Inflammatory macrophage (primary cell): ENCODE results near the gene TRABD2A.
"Not testable (repeated sequence)": the region's sequence is repeated elsewhere in the genome, so short reads cannot be mapped to it uniquely, and the experiment has no call there.

Experiments
- DNase-seq, 2 donors: peaks; one replicate each; pipeline ENCODE4 v3.0.0-alpha.2; 2020 to 2022

TRABD2A gene

DNA sequence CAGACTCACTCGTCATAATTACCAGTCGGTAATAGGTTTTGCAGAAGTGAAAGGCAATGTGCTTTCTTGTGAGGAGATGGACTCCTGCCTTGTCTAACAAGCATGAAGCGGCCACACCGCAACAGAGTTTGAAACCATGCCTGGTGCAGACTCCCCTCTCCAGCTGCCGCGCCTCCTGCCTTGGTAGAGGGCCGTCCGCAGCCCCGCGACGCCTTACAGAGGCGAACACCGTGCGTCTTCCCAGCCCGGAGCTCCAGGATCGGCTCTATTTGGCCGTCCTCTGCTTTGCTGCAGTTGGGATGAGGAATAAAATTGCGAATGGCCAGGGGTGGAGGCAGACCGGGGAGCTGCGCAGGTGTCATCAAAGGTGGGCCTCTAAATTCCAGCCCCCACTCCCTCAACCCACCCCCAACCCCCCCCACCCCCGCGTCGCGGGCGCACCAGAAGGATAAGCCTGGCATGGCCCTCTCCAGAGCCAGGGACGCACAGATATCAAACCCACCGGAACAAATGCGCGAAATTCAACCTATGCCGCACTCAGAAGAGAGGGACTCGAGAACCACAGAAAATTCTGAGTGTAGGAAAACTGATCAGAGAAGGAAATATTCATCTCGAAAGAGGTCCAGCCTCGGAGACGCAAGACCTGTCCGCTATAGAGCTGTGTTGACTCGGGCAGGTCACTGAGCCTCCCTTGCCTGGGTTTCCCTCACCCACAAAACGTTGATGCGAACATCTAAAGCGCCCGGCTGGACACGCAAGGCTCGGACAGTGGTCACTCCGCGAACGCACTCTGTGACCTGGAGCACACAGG, 1.1 kb downstream of the TRABD2A start:
- peak in 1 of 2 donors; percentile 18 for DNase-seq

DNA sequence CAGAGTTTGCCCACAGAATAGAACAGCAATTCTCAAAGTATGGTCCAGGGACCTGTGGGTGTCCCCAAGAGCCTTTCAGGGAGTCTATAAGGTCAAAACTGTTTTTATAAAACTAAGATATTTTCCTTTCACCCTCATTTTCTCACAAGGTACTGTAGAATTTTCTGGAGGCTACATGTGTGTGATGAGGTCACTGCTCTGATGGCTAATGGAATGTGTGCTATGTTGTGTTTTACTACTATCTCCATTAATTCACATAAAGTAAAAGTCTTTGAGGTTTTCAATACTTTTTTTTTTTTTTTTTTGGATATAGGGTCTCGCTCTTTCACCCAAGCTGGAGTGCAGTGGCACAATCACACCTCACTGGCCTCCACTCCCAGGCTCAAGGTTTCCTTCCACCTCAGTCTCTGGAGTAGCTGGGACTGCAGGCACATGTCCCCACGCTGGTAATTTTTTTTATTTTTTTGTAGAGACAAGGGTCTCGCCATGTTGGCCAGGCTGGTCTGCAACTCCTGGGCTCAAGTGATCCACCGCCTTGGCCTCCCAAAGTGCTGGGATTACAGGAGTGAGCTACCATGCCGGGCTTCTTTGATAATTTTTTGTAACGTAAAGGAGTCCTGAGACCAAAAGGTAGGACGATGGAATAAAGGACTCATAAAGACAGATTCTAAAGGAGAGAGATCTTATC, 1.8 kb downstream of the TRABD2A start:
- no peak for DNase-seq

DNA sequence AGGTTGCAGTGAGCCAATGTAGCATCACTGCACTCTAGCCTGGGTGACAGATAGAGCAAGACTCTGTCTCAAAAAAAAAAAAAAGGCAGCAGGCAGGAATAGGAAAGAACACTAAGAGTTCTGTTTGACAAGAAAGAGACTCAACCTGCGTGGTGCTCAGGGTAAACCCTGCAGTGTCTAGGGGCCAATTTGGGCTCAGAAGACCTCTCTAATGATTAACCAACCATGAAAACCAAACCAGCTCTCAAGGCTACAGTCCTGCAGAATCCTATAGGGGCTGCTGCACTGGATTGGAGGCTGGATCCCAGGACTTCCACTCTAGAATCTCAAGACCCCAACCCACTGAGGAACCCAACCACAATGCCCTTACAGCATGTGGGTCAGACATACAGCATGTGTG, 2.4 kb downstream of the TRABD2A start:
- DNase-seq: no peak

DNA sequence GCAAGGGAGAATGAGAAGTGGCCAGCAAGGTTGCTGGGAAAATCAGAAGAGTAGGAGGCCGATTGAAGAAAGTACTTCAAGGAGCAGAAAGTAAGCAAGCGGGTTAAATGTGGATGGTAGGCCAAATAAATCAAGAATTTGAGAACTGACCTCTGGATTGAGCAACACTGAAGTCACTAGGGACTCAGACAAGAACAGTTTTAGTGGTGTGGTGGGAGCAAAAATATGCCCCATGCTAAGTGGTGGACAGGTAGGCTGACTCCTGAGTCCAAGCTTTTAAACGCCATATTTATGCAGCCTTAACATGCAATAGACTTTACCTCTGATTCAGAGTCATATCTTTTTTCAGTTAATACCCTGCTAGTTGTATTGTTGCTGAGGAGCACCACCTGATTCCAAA, 4.5 kb downstream of the TRABD2A start:
- no peak for DNase-seq

DNA sequence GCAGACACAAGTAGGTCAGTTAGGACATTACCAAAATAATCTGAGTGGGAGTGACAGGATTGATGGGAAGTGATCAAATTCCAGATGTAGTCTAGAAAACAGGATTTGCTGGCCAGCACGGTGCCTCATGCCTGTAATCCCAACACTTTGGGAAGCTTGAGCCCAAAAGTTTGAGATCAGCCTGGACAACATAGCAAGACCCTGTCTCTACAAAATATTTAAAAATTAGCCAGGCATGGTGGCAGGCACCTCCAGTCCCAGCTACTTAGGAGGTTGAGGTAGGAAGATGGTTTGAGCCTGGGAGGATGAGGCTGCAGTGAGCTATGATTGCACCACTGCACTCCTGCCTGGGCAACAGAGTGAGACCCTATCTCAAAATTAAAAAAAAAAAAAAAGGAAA, 5.3 kb downstream of the TRABD2A start:
- DNase-seq: not testable (repeated sequence)

DNA sequence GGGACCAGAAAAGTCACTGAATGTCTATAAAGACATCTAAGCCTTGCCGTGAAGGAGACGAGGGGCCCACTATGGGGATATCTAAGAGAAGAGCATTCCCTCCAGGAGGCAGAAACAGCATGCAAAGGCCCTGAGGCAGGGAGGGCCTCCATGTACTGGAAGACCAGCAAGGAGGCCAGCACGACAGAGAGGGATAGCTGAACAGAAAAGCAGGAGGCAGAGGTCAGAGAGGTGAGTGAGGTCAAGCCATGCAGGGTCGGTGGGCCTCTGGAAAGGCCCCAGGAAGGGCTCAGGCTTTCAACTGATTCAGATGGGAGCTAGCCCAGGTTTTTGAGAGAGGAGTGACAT, 5.7 kb downstream of the TRABD2A start:
- no peak for DNase-seq

DNA sequence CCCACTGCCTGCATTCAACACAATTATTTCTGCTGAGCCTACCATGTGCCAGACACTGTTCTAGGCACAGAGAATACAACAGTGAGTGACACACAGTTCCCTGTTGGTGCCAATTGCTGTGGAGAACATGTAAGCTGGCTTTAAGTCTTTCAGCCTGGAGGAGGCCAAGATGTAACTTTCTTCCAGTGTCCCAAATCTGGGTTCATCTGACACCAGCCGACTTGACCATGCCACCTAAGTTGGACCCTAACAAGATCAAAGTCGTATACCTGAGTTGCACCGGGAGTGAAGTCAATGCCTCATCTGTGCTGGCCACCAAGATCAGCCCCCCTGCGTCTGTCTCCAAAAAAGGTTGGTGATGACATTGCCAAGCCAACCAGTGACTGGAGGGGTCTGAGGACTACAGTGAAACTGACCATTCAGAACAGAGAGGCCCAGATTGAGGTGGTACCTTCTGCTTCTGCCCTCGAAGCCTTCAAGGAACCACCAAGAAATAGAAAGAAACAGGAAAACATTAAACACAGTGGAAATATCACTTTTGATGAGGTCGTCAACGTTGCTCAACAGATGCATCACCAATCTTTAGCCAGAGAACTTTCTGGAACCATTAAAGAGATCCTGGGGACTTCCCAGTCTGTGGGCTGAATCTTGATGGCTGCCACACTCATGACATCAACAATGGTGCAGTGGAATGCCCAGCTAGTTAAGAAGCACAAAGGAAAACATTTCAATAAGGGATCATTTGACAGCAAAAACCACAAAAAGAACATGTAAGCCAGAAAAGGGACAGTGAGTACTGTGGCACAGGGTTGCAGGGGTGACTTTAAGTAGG, 6.3 kb downstream of the TRABD2A start:
- DNase-seq: peak in 1 of 2 donors; percentile 52

DNA sequence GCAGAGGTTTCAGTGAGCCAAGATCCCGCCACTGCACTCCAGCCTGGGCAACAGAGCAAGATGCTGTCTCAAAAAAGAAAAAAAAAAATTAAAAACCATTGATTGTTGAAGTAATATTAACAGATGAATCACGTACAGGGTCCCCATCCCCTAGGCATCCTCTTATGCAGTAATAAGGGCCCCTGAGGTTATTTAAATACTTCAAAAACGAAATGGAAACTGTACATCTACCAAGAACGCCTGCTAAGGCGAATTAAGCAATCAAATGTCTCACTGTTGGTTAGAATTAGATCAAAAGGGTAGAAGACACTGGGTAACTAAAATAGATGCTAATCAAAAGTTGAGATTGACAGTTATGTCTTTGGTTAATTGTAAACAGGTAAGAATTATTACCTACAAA, 7.5 kb downstream of the TRABD2A start:
- DNase-seq: no peak

DNA sequence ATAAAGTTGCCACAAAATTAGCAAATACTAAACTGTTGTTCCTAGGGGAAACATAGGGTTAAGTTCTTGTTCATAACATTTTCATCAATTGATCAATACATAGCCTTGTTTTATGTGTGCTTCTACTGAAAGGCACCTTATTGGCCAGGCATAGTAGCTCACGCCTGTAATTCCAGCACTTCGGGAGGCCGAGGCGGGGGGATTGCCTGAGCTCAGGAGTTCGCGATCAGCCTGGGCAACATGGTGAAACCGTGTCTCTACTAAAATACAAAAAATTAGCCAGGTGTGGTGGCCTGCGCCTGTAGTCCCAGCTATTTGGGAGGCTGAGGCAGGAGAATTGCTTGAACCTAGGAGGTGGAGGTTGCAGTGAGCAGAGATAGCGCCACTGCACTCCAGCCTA, 8.2 kb downstream of the TRABD2A start:
- DNase-seq: not testable (repeated sequence)

DNA sequence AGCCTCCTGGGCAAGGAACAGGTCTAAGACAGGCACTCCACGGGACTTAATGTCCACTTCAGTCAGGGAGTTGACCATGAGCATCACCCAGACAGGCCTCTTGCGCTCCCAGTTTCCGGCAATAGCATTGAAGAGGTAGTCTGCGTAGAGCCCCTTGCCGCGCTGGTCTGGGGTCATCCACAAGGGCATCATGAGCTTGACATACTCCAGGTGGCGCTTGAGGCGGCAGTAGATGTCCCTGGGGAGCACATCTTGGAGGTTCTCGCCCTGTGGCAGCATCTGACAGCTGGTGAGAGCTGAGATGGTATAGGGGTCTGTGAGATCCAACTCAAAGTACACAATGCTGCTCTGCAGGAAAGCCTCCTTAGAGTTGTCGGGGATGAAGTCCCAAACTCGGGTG, 10.6 kb downstream of the TRABD2A start:
- DNase-seq: no peak

DNA sequence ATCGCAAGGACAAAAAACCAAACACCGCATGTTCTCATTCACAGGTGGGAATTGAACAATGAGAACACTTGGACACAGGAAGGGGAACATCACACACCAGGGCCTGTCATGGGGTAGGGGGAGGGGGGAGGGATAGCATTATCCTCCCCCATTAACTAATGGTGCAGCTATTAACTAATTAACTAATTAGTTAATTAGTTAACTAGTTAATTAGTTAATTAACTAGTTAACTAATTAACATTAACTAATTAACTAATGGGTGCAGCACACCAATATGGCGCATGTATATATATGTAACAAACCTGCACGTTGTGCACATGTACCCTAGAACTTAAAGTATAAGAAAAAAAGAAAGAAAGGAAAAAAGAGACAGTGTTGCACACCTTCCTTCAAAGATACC, 12.6 kb downstream of the TRABD2A start:
- DNase-seq: not testable (repeated sequence)

DNA sequence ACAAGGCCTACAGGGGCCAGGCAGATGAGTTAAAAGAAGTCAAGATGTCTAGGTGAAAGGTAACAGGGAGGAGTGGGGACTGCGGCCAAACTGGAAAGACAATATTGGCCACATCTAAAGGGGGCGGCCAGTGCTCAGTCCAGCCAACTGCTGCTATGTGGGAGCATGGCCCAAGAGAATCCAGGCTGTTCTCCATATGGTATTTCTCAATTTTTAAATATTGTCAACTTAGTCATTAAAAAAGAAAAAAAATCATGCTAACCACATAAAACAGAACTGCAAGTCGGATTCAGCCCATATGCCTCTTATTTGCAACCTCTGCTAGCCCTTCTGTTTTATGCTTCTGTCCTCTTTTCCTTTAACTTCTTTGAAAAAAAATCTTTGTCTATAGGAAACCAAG, 14.8 kb downstream of the TRABD2A start:
- no peak for DNase-seq

DNA sequence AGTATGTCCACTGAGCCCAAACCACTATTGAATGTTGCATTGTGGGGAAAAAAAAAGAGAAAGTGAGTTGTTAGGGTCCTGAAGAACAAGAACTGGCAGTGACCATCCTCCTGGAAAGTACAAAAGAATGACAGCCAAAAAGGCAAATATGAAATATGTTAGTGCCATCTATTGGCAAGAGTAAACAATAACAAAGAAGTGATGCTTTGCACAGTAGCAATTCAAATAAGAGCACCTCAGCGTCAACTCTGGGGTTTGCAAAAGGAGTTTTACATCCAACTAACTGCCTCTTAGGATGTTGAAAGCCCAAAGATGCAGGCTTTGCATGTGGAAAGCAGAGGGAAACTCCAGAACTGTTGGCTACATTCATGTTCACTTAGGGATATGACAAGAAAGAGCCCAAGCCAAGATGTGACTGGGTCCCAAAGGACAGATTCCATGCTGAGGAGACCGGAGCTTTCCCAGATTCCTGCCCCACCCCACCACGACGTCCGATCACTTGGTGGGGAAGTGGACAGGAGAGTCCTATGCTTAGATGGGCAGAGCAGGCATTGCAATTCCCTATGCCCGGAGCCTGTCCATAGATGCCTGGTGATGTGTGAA, 15.6 kb downstream of the TRABD2A start:
- DNase-seq: peak; percentile 31 to 57

DNA sequence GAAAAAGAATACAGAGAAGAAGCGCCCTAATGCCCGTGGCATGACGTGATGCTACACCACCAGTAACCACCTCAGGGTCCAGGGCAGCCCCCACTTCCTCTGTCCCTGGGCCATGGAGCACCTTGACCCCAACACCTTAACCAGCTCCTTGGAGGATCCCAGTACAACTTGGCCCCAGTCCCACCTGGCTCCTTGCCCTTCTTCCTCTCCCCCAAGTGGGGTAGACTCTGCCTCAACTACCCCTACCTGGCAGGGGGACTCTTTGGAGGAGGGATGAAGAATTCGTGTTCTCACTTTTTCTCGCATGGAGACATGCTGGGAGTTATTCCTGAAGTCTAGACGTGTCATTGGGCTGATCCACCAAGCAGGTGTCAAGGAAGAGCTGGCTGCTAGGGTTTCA, 18.9 kb downstream of the TRABD2A start:
- no peak for DNase-seq

DNA sequence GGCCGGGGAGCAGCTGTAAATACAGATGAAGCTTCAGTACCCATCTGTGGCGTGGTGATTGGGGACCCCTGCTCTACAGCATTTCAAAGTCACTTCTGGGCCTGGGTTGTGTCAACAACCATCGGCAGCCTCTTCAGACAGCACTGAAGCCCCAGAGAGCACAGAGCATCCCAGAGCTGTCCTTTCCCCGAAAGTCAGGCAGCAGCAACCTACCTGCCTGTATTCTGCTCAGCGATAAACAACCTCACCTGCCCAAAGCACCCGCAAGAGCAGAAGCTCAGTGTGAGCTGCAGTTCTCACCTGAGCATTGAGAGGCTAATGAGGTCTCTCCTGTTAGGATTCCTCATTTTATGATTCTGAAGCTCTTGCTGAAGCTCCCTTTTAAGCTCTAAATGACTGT, 19.3 kb downstream of the TRABD2A start:
- no peak for DNase-seq

DNA sequence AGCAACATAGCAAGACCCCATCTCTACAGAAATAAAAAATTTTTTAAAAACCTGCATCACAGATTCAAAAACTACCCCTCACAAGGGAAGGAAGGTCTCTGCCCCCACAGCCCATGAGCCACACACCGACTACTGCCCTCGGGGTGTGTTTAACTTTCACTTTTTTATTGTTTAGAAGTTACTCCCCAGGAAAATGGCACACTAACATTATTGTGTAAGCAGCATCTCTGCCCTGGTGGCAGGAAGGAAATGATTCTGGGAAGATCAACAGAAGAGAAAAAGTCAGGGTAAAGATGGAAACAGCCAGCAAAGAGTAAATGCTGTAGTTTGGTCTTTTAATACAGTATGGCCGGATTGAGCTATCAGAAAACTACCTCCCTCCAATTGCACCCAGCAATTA, 21.9 kb downstream of the TRABD2A start:
- DNase-seq: no peak

DNA sequence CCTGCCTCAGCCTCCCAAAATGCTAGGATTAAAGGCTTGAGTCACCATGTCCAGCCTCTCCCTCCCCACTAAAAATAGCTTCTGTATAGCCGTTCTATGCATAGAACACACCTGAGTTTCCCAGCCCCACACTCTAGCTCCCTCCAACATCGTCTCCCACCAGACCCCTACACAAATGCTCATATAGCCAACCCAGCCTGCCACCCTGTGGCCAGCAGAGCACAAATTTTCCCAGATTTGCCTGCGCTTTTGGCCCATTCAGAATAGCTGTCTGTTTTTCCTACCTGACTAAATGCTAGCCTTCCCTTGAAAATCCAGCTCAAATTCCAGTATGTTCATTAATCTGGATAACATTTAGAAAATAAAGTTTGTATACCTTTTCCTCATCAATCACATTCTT, 22.8 kb downstream of the TRABD2A start:
- DNase-seq: no peak

DNA sequence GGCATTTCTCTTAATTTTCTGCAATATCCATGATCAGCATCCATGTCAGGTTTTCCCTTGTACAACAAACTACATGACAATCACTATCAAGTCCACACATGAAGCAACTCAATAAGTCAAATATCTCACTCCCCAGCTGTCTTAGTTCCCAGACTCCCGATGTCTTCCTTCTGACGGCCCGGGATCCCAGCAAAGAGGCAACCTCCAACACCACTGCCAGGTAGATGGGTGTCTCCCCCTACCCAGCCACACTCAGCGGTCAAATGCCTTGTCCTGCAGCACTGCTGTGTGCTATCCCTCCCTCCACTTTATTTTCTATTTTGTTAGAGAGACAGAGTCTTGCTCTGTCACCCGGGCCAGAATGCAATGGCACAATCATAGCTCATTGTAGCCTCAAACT, 23.3 kb downstream of the TRABD2A start:
- DNase-seq: no peak

DNA sequence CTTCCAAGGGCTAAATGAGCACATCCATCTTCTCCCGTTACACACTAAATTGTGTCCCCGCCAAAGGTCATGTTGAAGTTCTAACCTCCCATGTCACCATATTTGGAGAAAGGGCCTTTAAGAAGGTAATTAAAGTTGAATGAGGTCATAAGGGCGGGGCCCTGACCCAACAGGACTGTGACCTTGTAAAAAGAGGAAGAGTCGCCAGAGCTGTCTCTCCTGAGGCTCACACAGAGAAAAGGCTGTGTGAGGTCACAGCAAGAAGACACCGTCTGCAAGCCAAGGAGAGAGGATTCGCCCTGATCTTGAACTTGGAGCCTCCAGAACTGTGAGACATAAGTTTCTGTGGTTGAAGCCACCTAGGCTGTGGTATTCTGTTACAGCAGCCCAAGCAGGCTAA, 24.1 kb downstream of the TRABD2A start:
- DNase-seq: peak; percentile 50 to 58

DNA sequence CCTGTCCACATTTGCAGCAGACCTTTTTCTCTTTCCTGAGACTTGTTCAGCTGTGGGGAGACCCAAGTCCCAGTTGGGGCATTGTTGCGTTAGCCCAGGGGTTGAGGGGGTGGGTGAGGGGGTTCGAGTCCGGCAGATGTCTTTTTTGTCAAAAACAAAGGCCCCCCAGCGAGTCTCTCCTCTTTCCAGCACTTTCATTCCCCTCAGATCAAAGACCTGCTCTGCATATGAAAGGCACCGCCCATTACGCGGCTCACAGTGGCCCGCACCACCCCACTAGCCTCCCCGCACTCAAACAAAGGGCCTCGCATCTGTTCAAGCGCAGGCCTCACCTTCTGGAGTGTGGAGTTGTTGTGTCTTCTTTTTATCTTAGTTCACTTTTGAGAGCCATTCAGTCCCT, 25.2 kb downstream of the TRABD2A start:
- DNase-seq: no peak

DNA sequence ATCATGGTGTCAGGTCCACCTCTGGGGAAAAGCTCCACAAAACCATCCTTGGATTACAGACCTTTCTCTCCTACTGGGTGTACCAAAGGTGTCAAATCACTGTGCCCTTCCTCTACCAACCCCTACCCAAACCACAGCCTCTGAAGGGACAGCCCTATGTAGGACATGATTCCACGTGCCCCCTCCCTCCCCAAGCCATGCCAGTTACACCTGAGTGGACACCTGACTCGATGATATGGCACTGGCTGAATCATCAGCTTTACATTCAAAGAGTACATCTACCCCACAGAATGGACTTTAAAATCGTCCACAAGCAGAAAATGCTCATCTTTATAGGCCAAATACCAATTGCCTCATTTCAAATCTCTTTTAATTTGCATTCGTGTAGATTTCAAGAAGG, 26.0 kb downstream of the TRABD2A start:
- no peak for DNase-seq

DNA sequence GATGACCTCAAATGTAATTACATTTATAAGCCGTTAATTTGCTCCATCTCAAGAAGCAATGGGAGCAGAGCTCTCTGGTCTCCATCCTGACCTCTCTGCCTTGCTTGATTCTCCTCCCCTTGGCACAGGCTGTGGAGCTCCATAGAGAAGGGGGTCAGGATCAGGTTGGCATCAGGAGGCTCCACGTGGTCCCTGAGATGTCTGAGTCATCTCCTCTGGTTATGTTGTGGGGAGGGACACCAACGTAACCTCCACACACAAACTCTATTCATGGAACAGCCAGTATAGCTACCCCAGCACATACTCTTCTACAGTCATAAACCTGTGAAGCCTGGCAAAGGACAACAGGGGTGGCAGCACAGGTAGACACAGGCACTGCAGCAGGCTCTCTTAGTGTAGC, 29.0 kb downstream of the TRABD2A start:
- no peak for DNase-seq

DNA sequence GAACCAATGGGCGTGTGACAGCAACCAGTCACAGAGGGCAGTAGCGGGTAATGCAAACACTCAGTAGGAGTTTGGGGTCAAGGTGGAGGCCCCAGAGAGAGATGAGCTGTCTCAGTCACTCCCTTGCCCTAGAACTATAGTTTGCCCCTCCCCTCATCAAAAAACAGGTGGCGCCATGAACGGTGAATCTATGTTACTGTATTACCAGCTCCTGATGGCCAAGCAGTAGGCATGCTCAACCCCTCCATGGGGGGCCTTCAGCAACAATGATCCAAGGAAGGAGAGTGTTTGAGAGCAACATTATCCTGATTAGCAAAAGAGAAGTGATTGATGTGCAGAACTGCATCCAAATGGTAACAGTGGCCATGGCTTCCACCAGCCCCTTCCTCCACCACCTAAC, 30.4 kb downstream of the TRABD2A start:
- no peak for DNase-seq
